Uterus (tissue), 4 donors: Measurements from ENCODE around the gene RPL10. TPM values are rescaled to one million over a fixed set of nuclear protein-coding genes. Genes with fewer than 3 reads are reported as not detected.

Source experiments
- DNase-seq, 2 donors: peaks; one replicate each; pipeline ENCODE4 v3.0.0-alpha.2; 2019 to 2020
- H3K27ac ChIP-seq, 2 donors: fragments of 200-600 bp; sonication (generic); 1 replicate in 1 of 2; 2 replicates in 1 of 2; pipeline ENCODE4 v1.5.1; 2016 to 2018
- H3K27me3 ChIP-seq, 2 donors: fragments of 200-600 bp; sonication (generic); one replicate each; pipeline ENCODE4 v1.5.1; 2018 to 2019; ENCODE audit warnings: control low read depth in 1 of 2
- H3K36me3 ChIP-seq, 2 donors: fragments of 200-600 bp; sonication (generic); one replicate each; pipeline ENCODE4 v1.5.1; 2019; ENCODE audit warnings: control low read depth in 1 of 2
- H3K4me1 ChIP-seq, 2 donors: fragments of 200-600 bp; sonication (generic); one replicate each; pipeline ENCODE4 v1.5.1; 2018 to 2019; ENCODE audit warnings: control low read depth in 1 of 2
- H3K4me3 ChIP-seq, 2 donors: fragments of 200-600 bp; sonication (generic); 1 replicate in 1 of 2; 2 replicates in 1 of 2; pipeline ENCODE4 v1.5.1; 2018 to 2019; ENCODE audit warnings: mild to moderate bottlenecking in 1 of 2
- H3K9me3 ChIP-seq, 2 donors: fragments of 200-600 bp; sonication (generic); one replicate each; pipeline ENCODE4 v1.5.1; 2019; ENCODE audit warnings: control low read depth in 1 of 2
- CTCF ChIP-seq, 4 experiments: fragments of 200-600 bp in 2 of 4; fragments of 450-650 bp in 2 of 4; sonication (generic) in 2 of 4; IDR thresholded peaks; one replicate each; pipeline ENCODE4 v1.5.1; 2016 to 2019; ENCODE audit warnings: antibody characterized with exemption in 4 of 4, mild to moderate bottlenecking in 2 of 4, moderate library complexity in 1 of 4
- POLR2A ChIP-seq, 2 donors: fragments of 450-650 bp; IDR thresholded peaks; one replicate each; pipeline ENCODE4 v1.6.1; 2016; ENCODE audit warnings: antibody characterized with exemption in 2 of 2, mild to moderate bottlenecking in 1 of 2, moderate library complexity in 1 of 2
- intact Hi-C: fragments of 100-400 bp; cut with DNase I; formaldehyde crosslinking; loops from one replicate; pipeline ENCODE4 v1.15.1; 2023; ENCODE audit warnings: low total_unique reads
- total RNA-seq, 4 donors: library from RNA; depleted of rRNA in 3 of 4; stranded (reverse); fragments of >200 nt in 3 of 4; gene quantifications; one replicate each; pipeline versions ENCODE4 v1.1.0 to v1.2.4, GENCODE V29; 2014 to 2023
- donor health status: DM: yes; HTN: yes; CAD: no.

The RPL10 gene
- total RNA-seq, 4 donors from 2014 or later, result 2,407 to 9,172 (median 4,014) TPM

GRCh38 chrX:154356596-154356995 lies 41.6 kb upstream of the RPL10 start:
- no peak for TF ChIP-seq CTCF (IDR thresholded peaks at IDR 0.05)
- TF ChIP-seq POLR2A (IDR thresholded peaks at IDR 0.05), result no peak
- intact Hi-C loops, result no loop called here
- no peak for DNase-seq
- Histone ChIP-seq H3K4me1 (no peaks in the 10 kb centered on the region), H3K27me3 (no peaks in the 10 kb centered on the region), H3K36me3 (no peaks in the 10 kb centered on the region), H3K27ac (peak overlapping the region in 1 of 2 donors; percentile 43), H3K4me3 (no peak overlapping the region), H3K9me3 (no peaks in the 10 kb centered on the region)

- TF ChIP-seq CTCF (IDR thresholded peaks at IDR 0.05), result no peak
- no peak for TF ChIP-seq POLR2A (IDR thresholded peaks at IDR 0.05)
- H3K27ac ChIP-seq, result peak overlapping the region in 1 of 2 donors; percentile 43
- intact Hi-C loops, result no loop called here
- H3K27me3 ChIP-seq, result no peaks in the 10 kb centered on the region
- no peak for DNase-seq
- no peak overlapping the region for H3K4me3 ChIP-seq
- H3K9me3 ChIP-seq, result no peaks in the 10 kb centered on the region
- no peaks in the 10 kb centered on the region for H3K4me1 ChIP-seq
- no peaks in the 10 kb centered on the region for H3K36me3 ChIP-seq
These were observed 41.0 kb upstream of the RPL10 start for GRCh38 chrX:154357205-154357604.

GRCh38 chrX:154358011-154358410 lies 40.2 kb upstream of the RPL10 start:
- DNase-seq, result no peak
- intact Hi-C loops, result no loop called here
- Histone ChIP-seq H3K4me1 (no peaks in the 10 kb centered on the region), H3K36me3 (no peaks in the 10 kb centered on the region), H3K27ac (no peak overlapping the region), H3K4me3 (no peak overlapping the region), H3K9me3 (no peaks in the 10 kb centered on the region), H3K27me3 (no peaks in the 10 kb centered on the region)
- TF ChIP-seq POLR2A (IDR thresholded peaks at IDR 0.05) (no peak), CTCF (IDR thresholded peaks at IDR 0.05) (no peak)

GRCh38 chrX:154358829-154359228 lies 39.3 kb upstream of the RPL10 start:
- intact Hi-C loops, result no loop called here
- TF ChIP-seq CTCF (IDR thresholded peaks at IDR 0.05), result no peak
- TF ChIP-seq POLR2A (IDR thresholded peaks at IDR 0.05), result no peak
- Histone ChIP-seq H3K4me1 (no peaks in the 10 kb centered on the region), H3K4me3 (no peak overlapping the region), H3K9me3 (no peaks in the 10 kb centered on the region), H3K36me3 (no peaks in the 10 kb centered on the region), H3K27ac (peak overlapping the region in 1 of 2 donors; percentile 56), H3K27me3 (no peaks in the 10 kb centered on the region)
- DNase-seq, result no peak

GRCh38 chrX:154359362-154360154 lies 38.6 kb upstream of the RPL10 start:
- DNase-seq, result no peak
- H3K4me1 ChIP-seq, result no peaks in the 10 kb centered on the region
- peak overlapping the region in 1 of 2 donors; percentile 56 for H3K27ac ChIP-seq
- H3K36me3 ChIP-seq, result no peaks in the 10 kb centered on the region
- H3K27me3 ChIP-seq, result no peaks in the 10 kb centered on the region
- TF ChIP-seq CTCF (IDR thresholded peaks at IDR 0.05) (no peak), POLR2A (IDR thresholded peaks at IDR 0.05) (no peak)
- H3K4me3 ChIP-seq, result no peak overlapping the region
- intact Hi-C loops, result no loop called here
- no peaks in the 10 kb centered on the region for H3K9me3 ChIP-seq
